Inflammatory macrophage (primary cell): ENCODE measurements around the gene NOS2.
"Not testable (repeated sequence)": the region's sequence is repeated elsewhere in the genome, so short reads cannot be mapped to it uniquely, and the experiment has no call there.

Experiments used
- DNase-seq, 2 donors: peaks; one replicate each; pipeline ENCODE4 v3.0.0-alpha.2; 2020 to 2022

The NOS2 gene

DNA sequence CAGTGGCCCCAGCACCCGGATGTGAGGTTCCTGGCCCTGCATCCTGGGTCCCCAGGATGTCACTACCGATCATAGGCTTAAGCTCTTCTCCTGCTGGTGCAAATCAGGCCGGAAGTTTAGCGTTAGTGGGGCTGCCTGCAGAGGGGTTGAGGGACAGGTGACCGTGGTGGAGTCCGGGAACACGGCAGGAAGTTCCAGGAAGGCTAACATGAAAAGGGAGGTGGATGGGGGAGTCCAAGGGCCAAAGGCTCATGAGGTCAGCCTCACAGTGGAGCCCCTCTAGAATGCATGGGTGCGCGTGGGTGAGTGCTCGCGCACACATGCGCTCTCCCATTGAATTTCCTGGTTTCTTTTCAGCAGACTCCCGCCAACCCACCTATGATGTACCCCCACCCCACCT lies 46.6 kb downstream of the NOS2 start:
- DNase-seq = not testable (repeated sequence)

- DNase-seq = not testable (repeated sequence)
Observed at GRCh38 chr17:27752831-27753619, 47.3 kb downstream of the NOS2 start.

GRCh38 chr17:27751622-27752490 lies 48.5 kb downstream of the NOS2 start:
- DNase-seq = no peak

GRCh38 chr17:27751166-27751565 lies 49.2 kb downstream of the NOS2 start:
- DNase-seq = no peak

DNA sequence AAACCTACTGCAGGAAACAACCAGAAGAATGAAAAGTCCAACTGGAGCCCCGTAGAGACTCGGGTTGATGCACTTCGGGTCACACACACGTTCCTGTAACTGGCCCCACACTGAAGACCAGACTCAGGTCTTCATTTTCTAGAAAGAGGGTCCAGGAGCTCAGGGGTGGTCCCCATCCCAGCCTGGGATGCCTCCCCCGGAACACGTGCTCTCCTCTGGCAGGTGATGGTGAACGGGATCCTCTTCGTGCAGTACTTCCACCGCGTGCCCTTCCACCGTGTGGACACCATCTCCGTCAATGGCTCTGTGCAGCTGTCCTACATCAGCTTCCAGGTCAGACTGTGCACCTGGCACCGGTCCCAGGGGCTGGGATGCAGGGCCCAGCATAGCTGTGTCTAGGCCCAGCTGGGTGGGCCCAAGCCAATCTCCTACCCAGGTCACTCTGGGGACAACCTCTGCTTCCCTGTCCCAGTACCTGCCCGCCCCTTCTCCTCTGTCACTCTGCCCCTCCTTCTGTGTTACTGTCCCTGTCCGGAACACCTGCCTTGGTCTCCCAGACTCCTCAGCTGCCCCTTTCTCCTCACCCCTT lies 50.7 kb downstream of the NOS2 start:
- not testable (repeated sequence) for DNase-seq

- DNase-seq = no peak
Observed at GRCh38 chr17:27748360-27748825, 51.9 kb downstream of the NOS2 start.

DNA sequence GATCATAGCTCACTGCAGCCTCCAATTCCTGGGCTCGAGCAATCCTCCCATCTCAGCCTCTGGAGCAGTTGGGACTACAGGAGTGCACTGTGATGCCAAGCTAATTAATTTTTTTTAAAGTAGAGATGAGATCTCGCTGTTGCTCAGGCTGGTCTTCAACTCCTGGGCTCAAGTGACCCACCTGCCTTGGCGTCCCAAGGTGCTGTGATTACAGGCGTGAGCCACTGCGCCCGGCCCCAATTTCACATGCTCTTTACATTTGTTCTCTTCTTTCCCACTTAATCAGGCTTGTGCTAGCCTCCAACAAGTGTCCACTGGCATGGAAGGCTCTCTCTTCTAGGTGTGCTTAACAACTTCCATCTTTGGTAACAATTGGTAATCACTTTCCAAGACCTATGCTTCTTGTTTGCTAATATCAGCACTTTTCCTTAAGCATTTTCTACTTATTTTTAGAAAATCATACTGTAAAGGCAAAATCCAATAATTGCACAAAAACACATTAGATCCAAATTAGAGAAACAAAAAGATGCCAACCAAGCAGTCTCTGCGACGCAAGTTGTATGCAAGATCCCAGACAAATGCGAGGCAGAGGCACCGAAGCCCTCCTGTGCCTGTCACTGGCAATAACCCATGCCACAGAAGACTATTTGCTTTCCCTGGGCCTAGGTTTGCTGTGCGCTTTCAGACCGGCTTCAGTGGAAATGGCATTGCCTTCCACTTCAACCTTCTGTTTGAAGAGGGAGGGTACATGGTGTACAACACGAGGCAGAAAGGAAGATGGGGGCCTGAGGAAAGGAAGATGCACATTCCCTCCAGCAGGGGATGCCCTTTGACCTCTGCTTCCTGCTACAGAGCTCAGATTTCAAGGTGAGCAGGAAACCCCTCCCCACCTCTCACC lies 52.6 kb downstream of the NOS2 start:
- no peak for DNase-seq

DNA sequence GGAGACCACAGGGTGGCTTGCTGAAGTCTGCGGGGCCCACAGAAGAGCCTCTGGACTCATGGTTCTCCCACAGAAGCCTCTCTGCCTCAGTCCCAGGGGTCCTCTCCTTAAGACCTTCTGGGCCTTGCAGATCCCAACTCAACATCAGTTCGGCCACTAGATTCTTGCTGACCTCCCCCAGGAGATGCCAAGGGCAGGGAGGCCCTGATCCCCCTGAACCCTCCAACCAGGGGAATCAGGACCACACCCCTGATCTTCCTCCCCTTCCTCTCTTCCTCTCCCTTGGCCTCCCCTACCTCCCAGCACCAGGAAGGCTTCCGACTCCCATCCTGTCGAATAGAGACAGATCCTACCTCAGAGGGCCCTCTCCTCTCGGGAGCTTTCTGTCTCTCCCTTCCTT lies 53.4 kb downstream of the NOS2 start:
- no peak for DNase-seq

DNA sequence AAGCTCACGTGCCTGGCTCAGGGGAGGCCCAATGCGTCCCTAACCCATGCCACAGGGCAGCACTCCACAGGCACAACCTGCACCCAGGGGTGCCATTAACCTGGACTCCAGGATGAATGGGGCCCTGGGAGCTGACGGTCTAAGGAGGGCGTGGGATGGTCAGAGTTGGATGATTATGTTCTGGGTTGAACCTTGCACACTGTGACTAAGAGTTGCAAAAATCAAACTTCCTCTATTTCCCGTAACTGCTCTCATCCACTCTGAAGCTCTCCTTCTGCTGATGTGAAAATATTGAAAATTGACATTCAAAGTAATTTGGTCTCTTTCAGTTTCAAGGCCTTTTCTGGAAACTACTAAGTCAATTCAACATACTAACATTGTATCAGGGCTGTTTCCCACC lies 54.0 kb downstream of the NOS2 start:
- DNase-seq = peak; percentile 60 to 76

DNA sequence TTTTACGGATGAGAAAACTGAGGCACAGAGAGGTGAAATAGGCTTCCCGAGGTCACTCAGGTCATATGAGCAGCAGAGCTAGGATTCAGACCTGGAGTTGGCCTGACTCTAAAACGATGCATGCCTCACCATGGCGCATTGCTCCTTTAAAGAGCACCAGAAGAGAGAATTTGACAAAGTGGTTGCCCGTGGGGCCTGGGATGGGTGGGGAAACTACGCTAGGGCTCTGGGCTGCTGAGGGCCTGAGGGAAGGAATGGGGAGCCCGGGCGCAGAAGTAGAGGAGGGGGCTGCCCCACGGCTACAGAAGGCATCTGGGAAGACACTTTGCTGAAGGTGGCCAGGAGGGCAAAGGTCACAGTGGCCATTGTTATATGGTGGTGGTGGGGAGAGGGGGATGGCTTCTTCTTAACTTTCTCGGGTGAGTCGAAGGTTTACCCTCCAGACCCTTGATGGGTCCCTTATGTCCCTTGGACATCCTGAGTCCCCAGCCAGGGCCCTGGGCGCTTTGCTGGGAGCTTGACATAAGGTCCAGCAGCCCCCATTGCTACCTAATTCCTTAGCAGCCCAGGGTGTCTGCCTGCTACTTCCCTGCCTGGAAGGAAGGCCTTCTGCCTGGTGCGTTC lies 55.0 kb downstream of the NOS2 start:
- DNase-seq = not testable (repeated sequence)

- DNase-seq = peak; percentile 86 to 88
Observed at GRCh38 chr17:27743281-27743885, 56.9 kb downstream of the NOS2 start.

GRCh38 chr17:27741971-27742575 lies 58.3 kb downstream of the NOS2 start:
- peak in 1 of 2 donors; percentile 56 for DNase-seq

DNA sequence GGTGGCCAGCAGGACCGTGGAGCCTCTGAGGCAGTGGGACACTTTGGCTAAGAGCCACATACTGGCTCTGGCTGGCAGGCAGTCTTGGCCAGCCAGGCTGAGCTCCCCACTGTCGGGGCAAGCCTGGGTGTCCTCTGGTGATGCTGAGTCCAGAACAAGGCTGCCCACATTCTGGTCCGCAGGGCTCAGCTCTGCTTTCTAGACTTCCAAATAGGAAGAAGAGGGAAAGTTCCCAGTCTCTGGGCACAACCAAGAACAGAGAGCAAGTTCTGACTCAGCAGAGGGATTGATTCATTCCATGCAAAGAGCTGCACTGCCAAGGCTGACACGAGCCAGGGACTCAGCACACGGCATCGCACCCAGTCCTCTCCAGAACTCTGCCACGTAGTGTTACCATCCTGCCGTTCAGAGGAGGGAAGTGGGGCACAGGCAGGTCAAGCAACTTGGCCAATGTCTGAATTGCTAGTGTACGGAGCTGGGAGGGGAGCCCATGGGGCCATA lies 58.9 kb downstream of the NOS2 start:
- no peak for DNase-seq

GRCh38 chr17:27740541-27740940 lies 59.8 kb downstream of the NOS2 start:
- DNase-seq = not testable (repeated sequence)

DNA sequence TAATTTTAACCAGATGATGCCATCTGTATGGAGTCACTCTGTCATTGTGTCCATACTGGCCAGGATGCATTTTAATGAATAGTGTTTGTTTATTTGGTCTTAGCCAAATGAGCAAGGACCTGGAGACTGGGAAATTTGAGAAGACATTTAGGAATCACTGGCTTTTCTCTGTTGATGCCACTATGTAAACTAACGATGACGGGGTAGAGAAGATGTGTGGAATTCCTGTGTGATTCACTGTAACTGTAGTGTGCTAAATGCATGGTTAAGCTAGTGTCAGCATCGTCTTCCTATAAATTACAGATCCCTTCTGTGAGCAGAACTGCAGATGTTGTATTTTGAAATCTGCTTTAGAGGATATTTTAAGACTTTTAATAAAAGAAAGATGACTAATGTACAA lies 66.6 kb downstream of the NOS2 start:
- no peak for DNase-seq

- DNase-seq = not testable (repeated sequence)
Observed at GRCh38 chr17:27732746-27733145, 67.6 kb downstream of the NOS2 start.

DNA sequence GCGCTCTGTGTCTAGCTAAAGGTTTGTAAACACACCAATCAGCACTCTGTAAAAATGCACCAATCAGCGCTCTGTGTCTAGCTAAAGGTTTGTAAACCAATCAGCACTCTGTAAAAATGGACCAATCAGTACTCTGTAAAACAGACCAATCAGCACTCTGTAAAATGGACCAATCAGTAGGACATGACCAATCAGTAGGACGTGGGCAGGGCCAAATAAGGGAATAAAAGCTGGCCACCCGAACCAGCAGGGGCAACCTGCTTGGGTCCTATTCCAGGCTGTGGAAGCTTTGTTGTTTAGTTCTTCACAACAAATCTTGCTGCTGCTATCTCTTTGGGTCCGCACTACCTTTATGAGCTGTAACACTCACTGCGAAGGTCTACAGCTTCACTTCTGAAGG lies 74.3 kb downstream of the NOS2 start:
- DNase-seq = not testable (repeated sequence)

DNA sequence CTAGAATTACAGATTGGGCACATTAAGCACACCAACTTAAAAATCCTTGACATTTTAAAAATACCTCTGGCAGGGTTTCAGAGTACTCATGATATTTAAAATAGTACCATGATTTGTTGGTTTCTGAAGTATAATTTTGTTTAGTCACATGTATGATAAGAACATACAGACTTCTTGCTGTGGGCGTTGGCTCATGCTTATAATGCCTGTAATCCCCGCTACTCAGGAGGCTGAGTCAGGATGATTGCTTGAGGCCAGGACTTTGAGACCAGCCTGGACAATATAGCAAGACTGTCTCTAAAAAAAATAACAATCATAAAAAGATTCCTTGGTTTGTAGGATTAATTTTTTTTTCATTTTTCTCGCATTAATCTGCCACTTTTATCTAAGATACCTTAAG lies 78.5 kb downstream of the NOS2 start:
- DNase-seq = no peak
